ENCODE measurements around the gene F2.

The F2 gene

GRCh38 chr11:46727952-46728658 is 9.1 kb downstream of the F2 start:
- Histone ChIP-seq H3K27me3 (ENCODE audit: insufficient read depth, low read depth) (no peaks in the 10 kb centered on the region), H3K4me1 (ENCODE audit: low read depth, poor library complexity, severe bottlenecking) (no peaks in the 10 kb centered on the region), H4K20me1 (ENCODE audit: insufficient read depth) (no peaks in the 10 kb centered on the region), H3K9ac (no peak overlapping the region), H3K36me3 (ENCODE audit: insufficient read depth) (no peaks in the 10 kb centered on the region), H3K4me3 (IDR thresholded peaks at IDR 0.05; ENCODE audit: insufficient read depth, low read depth, low read length) (no peak overlapping the region), H3K27ac (no peak overlapping the region), H3K79me2 (ENCODE audit: insufficient read depth, low read depth) (no peaks in the 10 kb centered on the region), H3K4me2 (no peak overlapping the region), H2AFZ (ENCODE audit: low read depth) (no peak overlapping the region)
- no peak for TF ChIP-seq CTCF (conservative IDR thresholded peaks at IDR 0.05; ENCODE audit: low read depth, low read length)

GRCh38 chr11:46728659-46729040 is 9.6 kb downstream of the F2 start:
- H3K36me3 ChIP-seq (ENCODE audit: insufficient read depth) = no peaks in the 10 kb centered on the region
- H3K79me2 ChIP-seq (ENCODE audit: insufficient read depth, low read depth) = no peaks in the 10 kb centered on the region
- H3K27ac ChIP-seq = no peak overlapping the region
- H3K9ac ChIP-seq = no peak overlapping the region
- no peak overlapping the region for H3K4me2 ChIP-seq
- H2AFZ ChIP-seq (ENCODE audit: low read depth) = no peak overlapping the region
- no peak for TF ChIP-seq CTCF (conservative IDR thresholded peaks at IDR 0.05; ENCODE audit: low read depth, low read length)
- H3K4me3 ChIP-seq (IDR thresholded peaks at IDR 0.05; ENCODE audit: insufficient read depth, low read depth, low read length) = no peak overlapping the region
- no peaks in the 10 kb centered on the region for H3K27me3 ChIP-seq (ENCODE audit: insufficient read depth, low read depth)
- H3K4me1 ChIP-seq (ENCODE audit: low read depth, poor library complexity, severe bottlenecking) = no peaks in the 10 kb centered on the region
- no peaks in the 10 kb centered on the region for H4K20me1 ChIP-seq (ENCODE audit: insufficient read depth)

- H3K27ac ChIP-seq = no peak overlapping the region
- H3K9ac ChIP-seq = no peak overlapping the region
- H4K20me1 ChIP-seq (ENCODE audit: insufficient read depth) = no peaks in the 10 kb centered on the region
- no peak overlapping the region for H3K4me3 ChIP-seq (IDR thresholded peaks at IDR 0.05; ENCODE audit: insufficient read depth, low read depth, low read length)
- no peak for TF ChIP-seq CTCF (conservative IDR thresholded peaks at IDR 0.05; ENCODE audit: low read depth, low read length)
- no peaks in the 10 kb centered on the region for H3K27me3 ChIP-seq (ENCODE audit: insufficient read depth, low read depth)
- H3K4me2 ChIP-seq = no peak overlapping the region
- no peaks in the 10 kb centered on the region for H3K79me2 ChIP-seq (ENCODE audit: insufficient read depth, low read depth)
- no peak overlapping the region for H2AFZ ChIP-seq (ENCODE audit: low read depth)
- no peaks in the 10 kb centered on the region for H3K4me1 ChIP-seq (ENCODE audit: low read depth, poor library complexity, severe bottlenecking)
- H3K36me3 ChIP-seq (ENCODE audit: insufficient read depth) = no peaks in the 10 kb centered on the region
These were observed 10.4 kb downstream of the F2 start for GRCh38 chr11:46729110-46730027.

- no peak overlapping the region for H3K4me2 ChIP-seq
- H2AFZ ChIP-seq (ENCODE audit: low read depth) = no peak overlapping the region
- H3K27me3 ChIP-seq (ENCODE audit: insufficient read depth, low read depth) = no peaks in the 10 kb centered on the region
- no peak overlapping the region for H3K4me3 ChIP-seq (IDR thresholded peaks at IDR 0.05; ENCODE audit: insufficient read depth, low read depth, low read length)
- no peaks in the 10 kb centered on the region for H3K36me3 ChIP-seq (ENCODE audit: insufficient read depth)
- no peaks in the 10 kb centered on the region for H3K4me1 ChIP-seq (ENCODE audit: low read depth, poor library complexity, severe bottlenecking)
- H3K27ac ChIP-seq = no peak overlapping the region
- no peak overlapping the region for H3K9ac ChIP-seq
- TF ChIP-seq CTCF (conservative IDR thresholded peaks at IDR 0.05; ENCODE audit: low read depth, low read length) = no peak
- no peaks in the 10 kb centered on the region for H4K20me1 ChIP-seq (ENCODE audit: insufficient read depth)
- no peaks in the 10 kb centered on the region for H3K79me2 ChIP-seq (ENCODE audit: insufficient read depth, low read depth)
These were observed 12.5 kb downstream of the F2 start for GRCh38 chr11:46731545-46731944.
